HepG2 (cell line): ENCODE data around the gene P3R3URF. TPM values are rescaled to one million over a fixed set of nuclear protein-coding genes. Genes with fewer than 3 reads are reported as not detected.
A peak's percentile ranks its signal among the peaks of the same experiment; 100 is the strongest.

Source experiments
- CCDC6 ChIP-seq: sonication (generic); formaldehyde crosslinking; IDR thresholded peaks from 2 replicates; pipeline ENCODE4 v1.8.1; 2022; ENCODE audit warnings: mild to moderate bottlenecking, missing genetic modification reagents, moderate library complexity
- DR1 ChIP-seq: sonication (generic); formaldehyde crosslinking; IDR thresholded peaks from 2 replicates; pipeline ENCODE4 v1.8.0; 2021; ENCODE audit warnings: mild to moderate bottlenecking, missing genetic modification reagents, inconsistent platforms
- GLMP ChIP-seq: sonication (generic); formaldehyde crosslinking; IDR thresholded peaks from 2 replicates; pipeline ENCODE4 v1.9.0; 2021; ENCODE audit warnings: missing genetic modification reagents, mild to moderate bottlenecking, borderline replicate concordance
- MTA3 ChIP-seq: sonication (generic); formaldehyde crosslinking; IDR thresholded peaks from 2 replicates; pipeline ENCODE4 v1.4.0; 2020; ENCODE audit warnings: missing genetic modification reagents
- PRPF4 ChIP-seq: fragments of 200-400 bp; formaldehyde crosslinking; IDR thresholded peaks from 2 replicates; pipeline ENCODE4 v1.6.1; 2016; ENCODE audit warnings: low read length, low read depth; ENCODE audit not compliant: poor library complexity, severe bottlenecking
- SRSF1 ChIP-seq: fragments of 200-400 bp; formaldehyde crosslinking; optimal IDR thresholded peaks from 2 replicates; pipeline ENCODE3; 2017; ENCODE audit warnings: mild to moderate bottlenecking, low read depth, low read length, moderate library complexity
- TCF7 ChIP-seq: sonication (generic); IDR thresholded peaks from 2 replicates; pipeline ENCODE4 v1.6.1; 2016; ENCODE audit warnings: antibody characterized with exemption, low read depth
- THAP9 ChIP-seq: sonication (generic); formaldehyde crosslinking; IDR thresholded peaks from 2 replicates; pipeline ENCODE4; 2020; ENCODE audit warnings: missing genetic modification reagents, mild to moderate bottlenecking, borderline replicate concordance
- THYN1 ChIP-seq: sonication (generic); formaldehyde crosslinking; IDR thresholded peaks from 2 replicates; pipeline ENCODE4 v1.8.1; 2023; ENCODE audit warnings: low read depth, mild to moderate bottlenecking, moderate library complexity, missing genetic modification reagents, borderline replicate concordance
- ZBTB21 ChIP-seq: sonication (generic); formaldehyde crosslinking; IDR thresholded peaks from 2 replicates; pipeline ENCODE4 v1.4.0; 2020; ENCODE audit warnings: missing genetic modification reagents
- ZFP36 ChIP-seq: fragments of 150-350 bp; IDR thresholded peaks from 2 replicates; pipeline ENCODE4 v1.6.1; 2018; ENCODE audit warnings: borderline replicate concordance, low read length, low read depth; ENCODE audit not compliant: partially characterized antibody
- ZNF124 ChIP-seq: sonication (generic); formaldehyde crosslinking; IDR thresholded peaks from 2 replicates; pipeline ENCODE4 v1.4.0; 2020; ENCODE audit warnings: missing genetic modification reagents
- ZNF329 ChIP-seq: sonication (generic); formaldehyde crosslinking; IDR thresholded peaks from 2 replicates; pipeline ENCODE4 v1.9.0; 2021; ENCODE audit warnings: low read depth, mild to moderate bottlenecking, missing genetic modification reagents
- ZNF34 ChIP-seq: sonication (generic); formaldehyde crosslinking; IDR thresholded peaks from 2 replicates; pipeline ENCODE4 v1.4.0; 2020; ENCODE audit warnings: mild to moderate bottlenecking, missing genetic modification reagents, borderline replicate concordance
- ZNF550 ChIP-seq: sonication (generic); formaldehyde crosslinking; IDR thresholded peaks from 2 replicates; pipeline ENCODE4 v1.4.0; 2020; ENCODE audit warnings: mild to moderate bottlenecking, missing genetic modification reagents, borderline replicate concordance
- ZNF567 ChIP-seq: sonication (generic); formaldehyde crosslinking; IDR thresholded peaks from 2 replicates; pipeline ENCODE4 v1.8.1; 2023; ENCODE audit warnings: mild to moderate bottlenecking, missing genetic modification reagents, borderline replicate concordance
- ZNF772 ChIP-seq: sonication (generic); formaldehyde crosslinking; IDR thresholded peaks from 2 replicates; pipeline ENCODE4 v1.5.0; 2020; ENCODE audit warnings: mild to moderate bottlenecking, missing genetic modification reagents
- polyA plus RNA-seq, 8 experiments: library from polyadenylated mRNA; depleted of rRNA in 3 of 8; stranded (reverse) in 7 of 8; unstranded in 1 of 8; fragments of >200 nt; fragmentation: Illumina TruSeq in 4 of 8; extraction: Trizol in 4 of 8; gene quantifications; 2 replicates each; pipeline versions ENCODE4 v1.2.1 to v1.2.3, GENCODE V29; 2011 to 2016; ENCODE audit warnings: low read depth in 4 of 8, missing spikeins in 1 of 8, mixed read lengths in 1 of 8; ENCODE audit not compliant: insufficient read depth in 1 of 8
- total RNA-seq, 5 experiments: library from RNA; depleted of rRNA; stranded (reverse); fragments of >200 nt; fragmentation: Illumina TruSeq; extraction: Trizol; gene quantifications; 2 replicates each; pipeline ENCODE4 v1.2.3, GENCODE V29; 2016; ENCODE audit warnings: low read depth in 1 of 5
- TF ChIP-seq, protein P1 (sequence below): sonication (generic); formaldehyde crosslinking; IDR thresholded peaks from 2 replicates; pipeline ENCODE4 v1.8.1; 2023; ENCODE audit warnings: mild to moderate bottlenecking, moderate library complexity, missing genetic modification reagents
- TF ChIP-seq, protein P2 (sequence below), 2 experiments: sonication (generic) in 1 of 2; formaldehyde crosslinking in 1 of 2; IDR thresholded peaks; 2 replicates each; pipeline versions ENCODE4 v1.4.0 to v1.6.1; 2016 to 2020; ENCODE audit warnings: borderline replicate concordance in 1 of 2, low read depth in 1 of 2, mild to moderate bottlenecking in 1 of 2, missing genetic modification reagents in 1 of 2

The P3R3URF gene
- total and polyA plus RNA-seq, 2 of the 13 experiments (the other 11 are each of a cell fraction or from before 2014, with no cell fraction given), result not detected

GRCh38 chr1:46197964-46198811, 21.9 kb upstream of the P3R3URF start, which contains the start of gene POMGNT1 (continued):
- TF ChIP-seq ZFP36, result peak; percentile 44
- TF ChIP-seq PRPF4, result no peak
- TF ChIP-seq ZNF124, result no peak
- TF ChIP-seq ZNF772 (CRISPR knock-in tag), result no peak
- no peak for TF ChIP-seq SRSF1
- no peak for TF ChIP-seq THYN1
- no peak for TF ChIP-seq ZNF567 (CRISPR knock-in tag)
- no peak for TF ChIP-seq ZNF550
- TF ChIP-seq MTA3 (CRISPR knock-in tag), result no peak
- TF ChIP-seq THAP9 (CRISPR knock-in tag), result peak; percentile 44; the same call in 1 of the 2 replicates
- no peak for TF ChIP-seq GLMP
- no peak for TF ChIP-seq ZBTB21 (CRISPR knock-in tag)
- TF ChIP-seq DR1 (CRISPR knock-in tag), result 0 out of 2 replicates have a peak, but pooled peaks have one; percentile 10
- no peak for TF ChIP-seq ZNF329 (CRISPR knock-in tag)
- no peak for TF ChIP-seq TCF7
- TF ChIP-seq ZNF34 (CRISPR knock-in tag), result no peak
- TF ChIP-seq, protein P1, sequence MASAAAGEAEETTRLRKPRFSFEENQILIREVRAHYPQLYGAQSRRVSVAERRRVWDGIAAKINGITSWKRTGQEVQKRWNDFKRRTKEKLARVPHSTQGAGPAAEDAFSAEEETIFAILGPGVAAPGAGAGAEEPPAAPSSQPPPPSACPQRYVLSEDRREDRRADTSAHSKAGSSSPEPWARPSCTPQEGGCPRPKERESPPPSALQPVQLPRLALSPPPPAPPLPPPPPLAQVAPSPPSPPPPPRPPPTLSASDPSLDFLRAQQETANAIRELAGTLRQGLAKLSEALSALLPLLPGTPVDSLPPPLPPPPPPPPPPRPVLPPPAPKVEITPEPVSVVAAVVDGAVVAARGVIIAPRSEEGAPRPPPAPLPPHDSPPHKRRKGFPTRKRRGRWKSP, result 0 out of 2 replicates have a peak, but pooled peaks have one; percentile 53
- TF ChIP-seq, protein P2, sequence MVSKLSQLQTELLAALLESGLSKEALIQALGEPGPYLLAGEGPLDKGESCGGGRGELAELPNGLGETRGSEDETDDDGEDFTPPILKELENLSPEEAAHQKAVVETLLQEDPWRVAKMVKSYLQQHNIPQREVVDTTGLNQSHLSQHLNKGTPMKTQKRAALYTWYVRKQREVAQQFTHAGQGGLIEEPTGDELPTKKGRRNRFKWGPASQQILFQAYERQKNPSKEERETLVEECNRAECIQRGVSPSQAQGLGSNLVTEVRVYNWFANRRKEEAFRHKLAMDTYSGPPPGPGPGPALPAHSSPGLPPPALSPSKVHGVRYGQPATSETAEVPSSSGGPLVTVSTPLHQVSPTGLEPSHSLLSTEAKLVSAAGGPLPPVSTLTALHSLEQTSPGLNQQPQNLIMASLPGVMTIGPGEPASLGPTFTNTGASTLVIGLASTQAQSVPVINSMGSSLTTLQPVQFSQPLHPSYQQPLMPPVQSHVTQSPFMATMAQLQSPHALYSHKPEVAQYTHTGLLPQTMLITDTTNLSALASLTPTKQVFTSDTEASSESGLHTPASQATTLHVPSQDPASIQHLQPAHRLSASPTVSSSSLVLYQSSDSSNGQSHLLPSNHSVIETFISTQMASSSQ (IDR thresholded peaks at IDR 0.05; ENCODE audit: low read depth), result no peak
- TF ChIP-seq, protein P2 (CRISPR knock-in tag; IDR thresholded peaks at IDR 0.05; ENCODE audit: borderline replicate concordance), result no peak
- no peak for TF ChIP-seq CCDC6 (CRISPR knock-in tag)
